Measurements from ENCODE around the gene EXOC3L1. TPM values are rescaled to one million over a fixed set of nuclear protein-coding genes. Genes with fewer than 3 reads are reported as not detected.
A peak's percentile ranks its signal among the peaks of the same experiment; 100 is the strongest.

Gene EXOC3L1
- total and polyA plus RNA-seq, 4 donors = 9.7 to 16.5 (median 12.0) TPM

DNA sequence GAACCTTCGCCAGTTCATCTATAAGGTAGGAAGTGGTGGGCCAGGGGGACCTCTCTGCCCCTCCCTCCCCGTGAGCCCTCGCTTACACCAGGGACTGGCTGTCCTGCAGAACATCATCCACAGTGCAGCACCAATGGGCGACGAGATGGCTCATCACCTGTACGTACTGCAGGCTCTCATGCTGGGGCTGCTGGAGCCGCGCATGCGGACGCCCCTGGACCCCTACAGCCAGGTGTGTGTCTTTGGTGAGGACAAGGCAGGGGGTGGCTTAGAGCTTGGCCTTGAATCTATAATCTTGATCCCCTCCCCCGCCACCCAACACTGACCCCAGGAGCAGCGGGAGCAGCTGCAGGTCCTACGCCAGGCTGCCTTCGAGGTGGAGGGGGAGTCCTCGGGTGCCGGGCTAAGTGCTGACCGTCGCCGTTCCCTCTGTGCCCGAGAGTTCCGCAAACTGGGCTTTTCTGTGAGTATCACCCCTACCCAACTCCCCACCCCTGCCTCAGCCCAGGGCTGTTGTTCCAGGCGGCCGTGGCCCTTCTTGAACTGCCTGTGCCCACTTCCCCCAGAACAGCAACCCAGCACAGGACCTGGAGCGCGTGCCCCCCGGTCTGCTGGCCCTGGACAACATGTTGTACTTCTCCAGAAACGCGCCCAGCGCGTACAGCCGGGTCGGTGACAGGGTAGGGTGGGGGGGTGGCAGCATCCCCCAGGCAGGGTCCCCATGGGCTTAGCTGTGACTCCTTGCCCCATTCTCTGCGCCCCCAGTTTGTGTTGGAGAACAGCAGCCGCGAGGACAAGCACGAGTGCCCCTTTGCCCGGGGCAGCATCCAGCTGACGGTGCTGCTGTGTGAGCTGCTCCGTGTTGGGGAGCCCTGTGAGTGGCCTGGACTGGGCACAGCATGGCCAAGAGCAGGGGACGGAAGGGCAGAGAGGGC is 11.7 kb upstream of the EXOC3L1 start:
- H3K9ac ChIP-seq (ENCODE audit: insufficient read depth in 1 of 2, low read length in 2 of 2) = no peak overlapping the region
- no peak overlapping the region for H3K4me3 ChIP-seq
- peaks cover 10 to 55% (median 15%) of the 10 kb centered on the region in 4 donors for H3K36me3 ChIP-seq (ENCODE audit: control insufficient read depth in 4 of 4, insufficient read depth in 4 of 4, low read length in 4 of 4)
- H3K9me3 ChIP-seq (ENCODE audit: control insufficient read depth in 4 of 4, insufficient read depth in 3 of 4, low read length in 3 of 4) = no peaks in the 10 kb centered on the region
- ATAC-seq (ENCODE audit: insufficient read depth, low FRiP score) (no peak), DNase-seq (no peak)
- no peak overlapping the region for H3K27ac ChIP-seq (ENCODE audit: low read depth in 1 of 2, low read length in 1 of 2)
- peaks cover 0 to 14% (median 0%) of the 10 kb centered on the region in 5 donors for H3K4me1 ChIP-seq (ENCODE audit: control insufficient read depth in 5 of 5, insufficient read depth in 5 of 5, low read length in 5 of 5)
- 96 to 98% methylated on average over 40 of the region's 40 CpGs for whole genome bisulfite sequencing, 2 donors
- H3K27me3 ChIP-seq (ENCODE audit: control insufficient read depth in 3 of 3, insufficient read depth in 3 of 3, low read length in 2 of 3) = no peaks in the 10 kb centered on the region
- TF ChIP-seq, protein P1, sequence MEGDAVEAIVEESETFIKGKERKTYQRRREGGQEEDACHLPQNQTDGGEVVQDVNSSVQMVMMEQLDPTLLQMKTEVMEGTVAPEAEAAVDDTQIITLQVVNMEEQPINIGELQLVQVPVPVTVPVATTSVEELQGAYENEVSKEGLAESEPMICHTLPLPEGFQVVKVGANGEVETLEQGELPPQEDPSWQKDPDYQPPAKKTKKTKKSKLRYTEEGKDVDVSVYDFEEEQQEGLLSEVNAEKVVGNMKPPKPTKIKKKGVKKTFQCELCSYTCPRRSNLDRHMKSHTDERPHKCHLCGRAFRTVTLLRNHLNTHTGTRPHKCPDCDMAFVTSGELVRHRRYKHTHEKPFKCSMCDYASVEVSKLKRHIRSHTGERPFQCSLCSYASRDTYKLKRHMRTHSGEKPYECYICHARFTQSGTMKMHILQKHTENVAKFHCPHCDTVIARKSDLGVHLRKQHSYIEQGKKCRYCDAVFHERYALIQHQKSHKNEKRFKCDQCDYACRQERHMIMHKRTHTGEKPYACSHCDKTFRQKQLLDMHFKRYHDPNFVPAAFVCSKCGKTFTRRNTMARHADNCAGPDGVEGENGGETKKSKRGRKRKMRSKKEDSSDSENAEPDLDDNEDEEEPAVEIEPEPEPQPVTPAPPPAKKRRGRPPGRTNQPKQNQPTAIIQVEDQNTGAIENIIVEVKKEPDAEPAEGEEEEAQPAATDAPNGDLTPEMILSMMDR (IDR thresholded peaks at IDR 0.05; ENCODE audit: control extremely low read depth, extremely low read depth) = no peak

DNA sequence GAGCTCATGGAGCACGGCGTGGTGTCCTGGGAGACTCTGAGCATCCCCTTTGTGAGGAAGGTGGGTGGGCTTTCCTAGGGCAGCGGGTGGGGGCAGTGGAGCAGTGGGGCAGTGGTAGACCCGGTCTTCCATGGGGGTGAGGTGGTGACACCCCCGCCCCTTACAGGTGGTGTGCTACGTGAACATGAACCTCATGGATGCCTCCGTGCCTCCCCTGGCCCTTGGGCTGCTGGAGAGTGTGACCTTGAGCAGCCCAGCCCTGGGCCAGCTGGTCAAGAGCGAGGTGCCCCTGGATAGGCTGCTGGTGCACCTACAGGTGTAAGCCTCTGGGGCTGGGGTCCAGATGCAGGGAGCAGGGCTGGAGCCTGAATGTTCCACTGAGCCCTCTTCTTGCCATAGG is 10.6 kb upstream of the EXOC3L1 start:
- no peak overlapping the region for H3K9ac ChIP-seq (ENCODE audit: insufficient read depth in 1 of 2, low read length in 2 of 2)
- no peak overlapping the region for H3K27ac ChIP-seq (ENCODE audit: low read depth in 1 of 2, low read length in 1 of 2)
- peaks cover 0 to 14% (median 0%) of the 10 kb centered on the region in 5 donors for H3K4me1 ChIP-seq (ENCODE audit: control insufficient read depth in 5 of 5, insufficient read depth in 5 of 5, low read length in 5 of 5)
- WGBS, 2 donors = 93 to 99% methylated on average over 8 of the region's 8 CpGs
- H3K36me3 ChIP-seq (ENCODE audit: control insufficient read depth in 4 of 4, insufficient read depth in 4 of 4, low read length in 4 of 4) = peaks cover 13 to 65% (median 23%) of the 10 kb centered on the region in 4 donors
- no peak for ATAC-seq (ENCODE audit: insufficient read depth, low FRiP score)
- H3K27me3 ChIP-seq (ENCODE audit: control insufficient read depth in 3 of 3, insufficient read depth in 3 of 3, low read length in 2 of 3) = no peaks in the 10 kb centered on the region
- no peaks in the 10 kb centered on the region for H3K9me3 ChIP-seq (ENCODE audit: control insufficient read depth in 4 of 4, insufficient read depth in 3 of 4, low read length in 3 of 4)
- DNase-seq = no peak
- no peak overlapping the region for H3K4me3 ChIP-seq
- TF ChIP-seq, protein P1 (IDR thresholded peaks at IDR 0.05; ENCODE audit: control extremely low read depth, extremely low read depth) = no peak

DNA sequence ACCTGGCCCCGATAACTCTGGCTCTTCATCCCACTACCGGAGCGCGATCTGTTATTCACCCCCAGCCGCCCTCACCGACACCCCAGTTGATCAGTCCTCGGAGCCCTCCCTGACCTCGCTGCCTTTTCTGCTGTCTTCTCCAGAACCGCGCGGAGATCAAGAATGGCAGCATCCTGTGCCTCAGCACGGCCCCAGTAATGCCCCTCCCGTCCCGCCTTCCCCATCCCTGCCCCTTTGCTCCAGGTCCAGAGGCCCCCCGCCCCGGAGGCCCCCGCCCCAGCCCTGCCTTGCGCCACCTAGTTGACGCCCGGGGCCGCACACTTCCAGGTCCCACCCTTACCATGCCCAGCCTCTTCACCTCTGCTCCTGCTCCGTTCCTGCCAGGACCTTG is 9.9 kb upstream of the EXOC3L1 start:
- Histone ChIP-seq H3K9ac (ENCODE audit: insufficient read depth in 1 of 2, low read length in 2 of 2) (no peak overlapping the region), H3K4me3 (no peak overlapping the region), H3K27me3 (ENCODE audit: control insufficient read depth in 3 of 3, insufficient read depth in 3 of 3, low read length in 2 of 3) (no peaks in the 10 kb centered on the region), H3K9me3 (ENCODE audit: control insufficient read depth in 4 of 4, insufficient read depth in 3 of 4, low read length in 3 of 4) (no peaks in the 10 kb centered on the region), H3K27ac (ENCODE audit: low read depth in 1 of 2, low read length in 1 of 2) (no peak overlapping the region), H3K4me1 (ENCODE audit: control insufficient read depth in 5 of 5, insufficient read depth in 5 of 5, low read length in 5 of 5) (peaks cover 0 to 14% (median 0%) of the 10 kb centered on the region in 5 donors), H3K36me3 (ENCODE audit: control insufficient read depth in 4 of 4, insufficient read depth in 4 of 4, low read length in 4 of 4) (peaks cover 16 to 72% (median 28%) of the 10 kb centered on the region in 4 donors)
- TF ChIP-seq, protein P1 (IDR thresholded peaks at IDR 0.05; ENCODE audit: control extremely low read depth, extremely low read depth) = no peak
- DNase-seq (no peak), ATAC-seq (ENCODE audit: insufficient read depth, low FRiP score) (peak; percentile 21)
- WGBS, 2 donors = 61 to 65% methylated on average over 22 of the region's 22 CpGs

All from lung (tissue), 12 donors.